ENCODE results near the gene PSIP1.
"Not testable (repeated sequence)": the region's sequence is repeated elsewhere in the genome, so short reads cannot be mapped to it uniquely, and the experiment has no call there.

PSIP1 gene

GRCh38 chr9:15469406-15469805 lies 41.4 kb downstream of the PSIP1 start:
- peak; percentile 6 for DNase-seq (ENCODE audit: low read depth)
- no peak overlapping the region for H3K4me3 ChIP-seq (replicated peaks; ENCODE audit: low read depth, low read length)
- no peak for TF ChIP-seq CTCF (IDR thresholded peaks at IDR 0.05; ENCODE audit: low read length, missing control alignments)

GRCh38 chr9:15468145-15468544 lies 42.6 kb downstream of the PSIP1 start:
- no peak overlapping the region for H3K4me3 ChIP-seq (replicated peaks; ENCODE audit: low read depth, low read length)
- TF ChIP-seq CTCF (IDR thresholded peaks at IDR 0.05; ENCODE audit: low read length, missing control alignments): no peak
- no peak for DNase-seq (ENCODE audit: low read depth)

DNA sequence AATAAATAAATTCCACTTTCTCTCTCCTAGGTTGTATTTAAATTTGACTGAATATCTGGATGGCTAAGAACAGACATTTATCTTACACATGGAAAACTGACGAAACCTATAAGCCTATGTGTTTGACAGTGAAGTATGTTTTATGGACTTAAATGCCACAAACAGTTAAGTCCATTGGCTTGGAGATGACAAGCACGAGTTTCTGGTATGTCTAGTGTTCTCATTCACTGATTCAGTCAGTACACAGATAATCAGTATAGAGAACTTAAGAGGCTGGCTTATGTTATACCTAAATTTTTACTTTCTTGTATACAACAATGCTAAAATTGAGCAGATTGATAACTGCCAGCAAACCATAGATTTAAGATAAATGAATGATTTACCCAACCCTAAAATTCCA lies 49.2 kb downstream of the PSIP1 start:
- TF ChIP-seq CTCF (IDR thresholded peaks at IDR 0.05; ENCODE audit: low read length, missing control alignments): no peak

DNA sequence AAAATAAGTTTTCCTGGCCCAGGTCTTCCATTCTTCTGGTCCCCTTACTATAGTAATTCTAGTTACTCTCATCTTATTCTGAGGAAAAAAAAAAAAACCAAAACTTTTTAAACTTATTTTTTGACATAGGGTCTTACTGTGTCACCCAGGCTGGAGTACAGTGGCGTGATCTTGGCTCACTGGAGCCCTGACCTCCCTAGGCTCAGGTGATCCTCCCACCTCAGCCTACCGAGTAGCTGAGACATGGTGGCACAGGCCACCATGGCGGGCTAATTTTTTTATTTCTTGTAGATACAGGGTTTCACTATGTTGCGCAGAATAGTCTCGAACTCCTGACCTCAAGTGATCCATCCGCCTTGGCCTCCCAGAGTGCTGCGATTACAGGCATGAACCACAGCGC lies 49.7 kb downstream of the PSIP1 start:
- TF ChIP-seq CTCF (IDR thresholded peaks at IDR 0.05; ENCODE audit: low read length, missing control alignments): no peak
- H3K4me3 ChIP-seq (replicated peaks; ENCODE audit: low read depth, low read length): no peak overlapping the region
- DNase-seq (ENCODE audit: low read depth): no peak

More for the DNA sequence above, 49.2 kb downstream of the PSIP1 start:
- no peak for DNase-seq (ENCODE audit: low read depth)
- H3K4me3 ChIP-seq (replicated peaks; ENCODE audit: low read depth, low read length): no peak overlapping the region

DNA sequence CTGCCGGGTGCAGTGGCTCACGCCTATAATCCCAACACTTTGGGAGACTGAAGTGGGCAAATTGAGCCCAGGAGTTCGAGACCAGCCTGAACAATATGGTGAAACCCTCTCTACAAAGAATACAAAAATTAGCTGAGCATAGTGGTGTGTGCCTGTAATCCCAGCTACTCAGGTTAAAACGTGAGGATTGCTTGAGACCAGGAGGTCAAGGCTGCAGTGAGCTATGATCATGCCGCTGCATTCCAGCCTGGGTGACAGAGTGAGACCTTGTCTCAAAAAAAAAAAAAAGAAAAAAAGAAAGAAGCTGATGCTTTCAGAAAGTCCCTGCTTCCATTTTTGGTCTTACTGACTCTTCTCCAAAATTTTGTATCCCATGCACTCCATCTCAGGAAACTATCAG lies 56.8 kb downstream of the PSIP1 start:
- H3K4me3 ChIP-seq (replicated peaks; ENCODE audit: low read depth, low read length): no peak overlapping the region
- DNase-seq (ENCODE audit: low read depth): no peak
- TF ChIP-seq CTCF (IDR thresholded peaks at IDR 0.05; ENCODE audit: low read length, missing control alignments): no peak

DNA sequence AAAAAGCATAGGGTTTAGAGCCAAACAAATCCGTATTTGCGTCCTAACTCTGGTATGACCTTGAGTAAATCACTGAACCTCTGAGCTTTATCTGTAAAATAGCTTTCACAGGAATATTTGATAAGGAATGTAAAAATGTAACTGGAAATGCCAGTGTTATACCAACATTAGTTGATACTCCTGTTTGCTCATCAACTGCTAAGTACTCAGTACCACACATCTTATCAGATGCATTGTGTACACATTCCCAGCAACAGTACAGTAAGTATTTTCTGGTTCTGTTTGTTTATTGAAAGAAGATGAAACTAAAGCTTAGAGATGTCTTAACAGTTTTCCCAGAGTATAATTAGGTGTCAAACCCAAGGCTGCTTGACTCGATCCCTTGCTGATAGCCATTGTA lies 66.6 kb downstream of the PSIP1 start:
- H3K4me3 ChIP-seq (replicated peaks; ENCODE audit: low read depth, low read length): no peak overlapping the region
- no peak for TF ChIP-seq CTCF (IDR thresholded peaks at IDR 0.05; ENCODE audit: low read length, missing control alignments)
- no peak for DNase-seq (ENCODE audit: low read depth)

DNA sequence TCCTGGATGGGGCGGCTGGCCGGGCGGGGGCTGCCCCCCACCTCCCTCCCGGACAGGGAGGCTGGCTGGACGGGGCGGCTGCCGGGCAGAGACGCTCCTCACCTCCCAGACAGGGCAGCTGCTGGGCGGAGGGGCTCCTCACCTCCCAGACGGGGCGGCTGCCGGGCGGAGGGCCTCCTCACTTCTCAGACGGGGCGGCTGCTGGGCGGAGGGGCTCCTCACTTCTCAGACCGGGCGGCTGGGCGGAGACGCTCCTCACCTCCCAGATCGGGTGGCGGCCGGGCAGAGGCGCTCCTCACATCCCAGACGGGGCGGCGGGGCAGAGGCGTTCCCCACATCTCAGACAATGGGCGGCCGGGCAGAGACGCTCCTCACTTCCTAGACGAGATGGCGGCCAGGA lies 68.5 kb downstream of the PSIP1 start:
- DNase-seq (ENCODE audit: low read depth); H3K4me3 ChIP-seq (replicated peaks; ENCODE audit: low read depth, low read length): not testable (repeated sequence)

DNA sequence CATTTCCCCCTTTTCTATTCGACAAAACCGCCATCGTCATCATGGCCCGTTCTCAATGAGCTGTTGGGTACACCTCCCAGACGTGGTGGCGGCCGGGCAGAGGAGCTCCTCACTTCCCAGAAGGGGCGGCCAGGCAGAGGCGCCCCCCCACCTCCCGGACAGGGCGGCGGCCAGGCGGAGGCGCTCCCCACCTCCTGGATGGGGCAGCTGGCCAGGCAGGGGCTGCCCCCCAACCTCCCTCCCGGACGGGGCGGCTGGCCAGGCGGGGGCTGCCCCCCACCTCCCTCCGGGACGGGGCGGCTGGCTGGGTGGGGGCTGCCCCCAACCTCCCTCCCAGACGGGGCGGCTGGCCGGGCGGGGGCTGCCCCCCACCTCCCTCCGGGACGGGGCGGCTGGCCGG lies 68.9 kb downstream of the PSIP1 start:
- not testable (repeated sequence) for DNase-seq (ENCODE audit: low read depth); H3K4me3 ChIP-seq (replicated peaks; ENCODE audit: low read depth, low read length)

All from fibroblast of pulmonary artery (primary cell).